Right hindlimb (tissue), 1 donor: ENCODE data around the gene IL15RA.
"Not testable (repeated sequence)": the region's sequence is repeated elsewhere in the genome, so short reads cannot be mapped to it uniquely, and the experiment has no call there.

Experiments
- DNase-seq: peaks from one replicate; pipeline ENCODE4 v3.0.0-alpha.2; 2018

Gene IL15RA

DNA sequence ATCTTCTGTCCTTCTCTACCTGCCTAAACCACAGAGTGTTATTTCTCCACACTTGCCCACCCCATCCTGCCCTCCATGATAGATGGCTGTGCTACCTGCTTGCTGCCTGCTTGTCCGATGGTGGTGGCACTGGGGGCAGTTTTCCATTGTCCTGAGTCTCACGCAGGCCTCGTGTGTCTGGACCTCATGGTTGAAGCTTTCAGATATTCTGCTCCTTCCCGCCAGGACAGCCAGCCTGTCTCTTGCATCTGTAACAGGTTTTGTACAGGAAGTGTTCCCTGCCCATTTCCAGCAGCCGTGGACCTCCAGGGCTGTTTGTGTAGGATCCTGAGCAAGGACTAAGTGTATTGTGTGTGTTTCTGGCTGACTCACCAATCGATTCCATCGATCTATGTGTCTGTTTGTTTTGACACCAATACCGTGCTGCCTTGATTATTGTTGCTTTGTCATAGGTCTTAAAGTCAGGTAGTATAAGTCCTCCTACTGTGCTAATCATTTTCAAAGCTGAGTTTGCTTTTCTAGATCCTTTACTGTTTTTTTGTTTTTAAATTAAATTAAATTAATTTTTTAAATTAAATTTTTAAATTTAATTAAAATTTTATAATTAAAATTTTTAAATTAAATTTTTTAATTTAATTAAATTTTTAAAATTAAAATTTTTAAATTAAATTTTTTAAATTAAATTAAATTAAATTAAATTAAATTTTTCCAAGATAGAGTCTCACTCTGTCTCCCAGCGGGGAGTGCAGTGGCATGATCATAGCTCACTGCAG is 8.5 kb downstream of the IL15RA start:
- no peak for DNase-seq

GRCh38 chr10:5968037-5968680 is 9.2 kb downstream of the IL15RA start:
- DNase-seq = no peak

DNA sequence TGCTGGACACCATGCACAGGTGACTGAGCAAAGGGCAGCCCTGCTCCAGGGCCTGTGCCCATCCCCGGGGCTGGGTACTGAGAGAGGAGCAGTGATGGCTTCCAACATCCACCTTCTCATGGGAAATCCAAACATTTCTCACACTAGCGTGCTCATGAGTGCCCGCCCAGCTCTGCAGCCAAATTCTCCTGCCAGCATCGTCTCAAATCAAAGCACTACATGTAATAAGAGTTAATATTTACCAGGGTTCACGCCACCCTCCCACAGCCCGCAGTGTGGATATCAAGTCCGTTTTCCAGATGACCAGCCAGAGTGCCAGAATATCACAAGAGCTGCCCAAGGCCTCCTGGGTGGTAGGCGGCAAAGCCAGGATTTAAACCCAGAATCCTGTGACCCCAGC is 12.1 kb downstream of the IL15RA start:
- no peak for DNase-seq

- DNase-seq = no peak
Measured at GRCh38 chr10:5964736-5965135, 12.6 kb downstream of the IL15RA start.

- DNase-seq = no peak
Measured at GRCh38 chr10:5963591-5963990, 13.8 kb downstream of the IL15RA start.

- no peak for DNase-seq
Measured at GRCh38 chr10:5963071-5963470, 14.3 kb downstream of the IL15RA start.

DNA sequence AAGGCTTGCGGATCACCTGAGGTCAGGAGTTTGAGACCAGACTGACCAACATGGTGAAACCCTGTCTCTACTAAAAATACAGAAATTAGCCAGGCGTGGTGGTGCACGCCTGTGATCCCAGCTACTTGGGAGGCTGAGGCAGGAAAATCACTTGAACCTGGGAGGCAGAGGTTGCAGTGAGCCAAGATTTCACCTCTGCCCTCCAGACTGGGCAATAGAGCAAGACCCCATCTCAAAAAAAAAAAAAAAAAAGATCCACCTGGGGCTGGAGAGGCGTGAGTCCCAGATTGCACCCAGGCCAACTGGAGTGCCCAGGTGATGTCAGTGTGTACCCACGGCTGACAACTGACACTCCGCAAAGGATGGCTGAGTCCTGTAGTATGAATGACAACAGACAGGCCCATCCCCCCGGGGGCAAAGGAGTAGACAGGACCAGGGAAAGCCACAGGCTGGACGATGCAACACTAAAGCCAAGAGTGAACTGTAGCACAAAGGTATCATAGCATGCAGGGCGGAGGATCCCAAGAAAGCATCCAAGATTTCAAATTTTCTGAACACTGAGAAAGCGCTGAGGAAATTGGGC is 14.9 kb downstream of the IL15RA start:
- DNase-seq = not testable (repeated sequence)

DNA sequence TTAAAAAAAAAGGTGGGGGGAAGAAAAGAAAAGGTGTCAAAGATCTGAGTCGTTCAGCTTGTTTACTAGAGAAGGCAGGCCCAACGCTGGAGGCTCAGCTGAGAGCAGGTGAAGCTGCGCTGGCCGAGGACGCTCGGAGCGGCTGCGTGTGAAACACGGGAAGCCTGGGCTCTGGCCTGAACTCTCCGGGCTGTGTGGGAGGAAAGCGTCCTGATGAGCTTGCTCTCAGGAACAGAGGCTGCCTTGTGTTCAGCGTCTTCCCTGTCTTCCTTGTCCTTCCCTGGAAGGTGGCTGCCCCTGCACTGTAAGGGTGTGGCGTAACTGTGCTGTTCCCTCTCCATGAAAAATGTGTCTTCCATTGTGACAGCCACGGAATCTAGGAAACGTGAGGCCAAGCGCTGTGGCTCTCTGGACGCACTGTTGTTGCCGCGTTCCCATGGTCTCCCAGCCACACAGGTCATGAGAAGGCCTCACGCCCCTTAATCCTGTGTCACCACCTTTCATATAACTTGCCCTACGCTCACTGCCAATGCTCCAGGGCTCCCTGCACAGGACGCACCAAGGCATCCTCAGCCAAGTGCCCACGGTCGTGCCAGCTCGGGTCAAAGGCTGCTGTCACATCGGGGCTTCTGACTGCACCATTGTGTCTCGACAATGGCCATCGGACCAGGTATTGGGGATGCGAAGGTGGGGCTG is 15.8 kb downstream of the IL15RA start:
- no peak for DNase-seq

GRCh38 chr10:5960973-5961275 is 16.4 kb downstream of the IL15RA start:
- not testable (repeated sequence) for DNase-seq

GRCh38 chr10:5960070-5960972 is 17.0 kb downstream of the IL15RA start:
- DNase-seq = no peak

- no peak for DNase-seq
Measured at GRCh38 chr10:5959581-5960069, 17.7 kb downstream of the IL15RA start.

DNA sequence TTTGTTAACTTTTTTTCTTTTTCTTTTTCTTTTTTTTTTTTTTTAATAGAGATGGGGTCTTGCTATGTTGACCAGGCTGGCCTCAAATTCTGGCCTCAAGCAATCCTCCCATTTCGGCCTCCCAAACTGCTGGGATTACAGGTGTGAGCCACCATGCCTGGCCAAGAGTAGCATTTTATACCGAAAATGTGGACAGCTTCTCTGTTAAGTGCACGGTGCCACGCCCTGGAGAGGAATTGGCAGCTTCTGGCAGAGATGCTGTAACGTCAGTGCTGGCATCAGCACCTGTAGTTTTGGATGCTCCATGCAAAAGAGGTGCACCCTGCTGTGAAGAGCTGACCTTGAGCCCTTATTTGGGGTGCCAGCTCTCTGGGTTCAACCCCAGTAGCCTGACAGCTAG is 18.2 kb downstream of the IL15RA start:
- DNase-seq = no peak

- DNase-seq = no peak
Measured at GRCh38 chr10:5958675-5959074, 18.7 kb downstream of the IL15RA start.

DNA sequence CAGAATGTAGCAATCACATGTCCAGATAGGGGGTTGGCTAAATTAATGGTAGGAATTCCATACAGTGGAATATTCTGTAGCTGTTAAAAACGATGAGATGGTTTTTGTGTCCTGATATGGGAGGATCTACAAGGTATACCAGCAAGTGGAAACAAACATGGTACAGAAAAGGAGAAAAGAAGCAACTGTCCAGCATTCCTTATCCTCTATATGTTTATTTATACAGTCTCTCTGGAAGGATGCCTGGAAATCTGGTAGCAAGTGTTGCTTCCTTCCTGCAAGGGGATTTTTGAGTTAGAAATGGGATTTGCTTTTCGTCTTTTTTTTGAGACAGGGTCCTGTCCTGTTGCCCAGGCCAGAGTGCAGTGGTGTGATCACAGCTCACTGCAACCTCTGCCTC is 19.3 kb downstream of the IL15RA start:
- DNase-seq = no peak

GRCh38 chr10:5956146-5956936 is 21.0 kb downstream of the IL15RA start:
- no peak for DNase-seq

GRCh38 chr10:5953676-5954075 is 23.7 kb downstream of the IL15RA start:
- DNase-seq = no peak

- no peak for DNase-seq
Measured at GRCh38 chr10:5952731-5953385, 24.5 kb downstream of the IL15RA start.

DNA sequence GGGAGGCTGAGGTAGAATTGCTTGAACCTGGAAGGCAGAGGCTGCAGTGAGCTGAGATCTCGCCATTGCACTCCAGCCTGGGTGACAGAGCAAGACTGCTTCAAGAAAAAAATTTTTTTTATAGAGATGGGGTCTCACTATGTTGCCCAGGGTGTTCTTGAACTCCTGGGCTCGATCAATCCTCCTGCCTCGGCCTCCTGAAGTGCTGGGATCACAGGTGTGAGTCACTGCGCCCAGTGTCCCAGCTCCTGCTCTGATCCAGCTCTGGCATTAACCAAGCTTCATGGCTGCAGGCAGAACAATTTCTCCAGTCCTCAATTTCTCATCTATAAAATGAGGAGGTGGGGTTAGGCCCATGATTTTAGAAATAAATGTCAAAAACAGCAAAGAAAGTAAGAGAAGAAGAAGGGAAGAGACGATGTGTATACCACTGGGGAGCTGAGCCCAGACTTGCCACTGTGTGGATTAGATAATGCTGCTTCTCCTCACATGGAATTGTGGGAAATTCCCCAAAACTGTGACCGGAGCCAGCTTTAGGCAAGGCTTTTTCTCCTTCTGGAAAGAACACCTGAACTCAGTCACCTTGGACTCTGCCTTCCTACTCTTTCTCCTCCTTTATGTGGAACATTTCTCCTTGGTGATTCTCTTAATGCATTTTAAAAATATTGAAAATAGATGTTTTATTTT is 25.5 kb downstream of the IL15RA start:
- DNase-seq = no peak

GRCh38 chr10:5951167-5951711 is 26.1 kb downstream of the IL15RA start:
- no peak for DNase-seq
